A172 (cell line): ENCODE results near the gene DVL1. TPM values are rescaled to one million over a fixed set of nuclear protein-coding genes. Genes with fewer than 3 reads are reported as not detected.
A peak's percentile ranks its signal among the peaks of the same experiment; 100 is the strongest.

Experiments used
- DNase-seq: peaks from one replicate; pipeline ENCODE4 v3.0.0-alpha.2; 2015; ENCODE audit warnings: low spot score
- total RNA-seq: library from RNA; depleted of rRNA; stranded (reverse); fragments of >200 nt; shearing (Covaris generic); gene quantifications from 2 replicates; pipeline ENCODE4 v1.2.3, GENCODE V29; 2014

DVL1 gene
- total RNA-seq, 1 experiment from 2014 or later, result 58.2 TPM

- no peak for DNase-seq
Measured at GRCh38 chr1:1356796-1357401, 7.7 kb upstream of the DVL1 start.

GRCh38 chr1:1356166-1356795, 7.1 kb upstream of the DVL1 start:
- no peak for DNase-seq

- DNase-seq, result no peak
Measured at GRCh38 chr1:1355416-1355815, 6.2 kb upstream of the DVL1 start.

GRCh38 chr1:1354271-1355247, 5.3 kb upstream of the DVL1 start:
- DNase-seq, result no peak

- no peak for DNase-seq
Measured at GRCh38 chr1:1353389-1354151, 4.4 kb upstream of the DVL1 start.

GRCh38 chr1:1352786-1353388, 3.7 kb upstream of the DVL1 start:
- DNase-seq, result no peak

- DNase-seq, result no peak
Measured at GRCh38 chr1:1351511-1352427, 2.6 kb upstream of the DVL1 start.

GRCh38 chr1:1348420-1349255, 580 bp downstream of the DVL1 start:
- no peak for DNase-seq

GRCh38 chr1:1347663-1348419, 1.4 kb downstream of the DVL1 start:
- DNase-seq, result no peak

- no peak for DNase-seq
Measured at GRCh38 chr1:1347026-1347595, 2.1 kb downstream of the DVL1 start.

GRCh38 chr1:1346501-1346890, 2.7 kb downstream of the DVL1 start:
- DNase-seq, result no peak

- DNase-seq, result no peak
Measured at GRCh38 chr1:1345860-1346500, 3.2 kb downstream of the DVL1 start.

GRCh38 chr1:1345384-1345783, 3.8 kb downstream of the DVL1 start:
- no peak for DNase-seq

GRCh38 chr1:1344655-1345361, 4.4 kb downstream of the DVL1 start:
- peak; percentile 91 for DNase-seq

- DNase-seq, result no peak
Measured at GRCh38 chr1:1343811-1344421, 5.3 kb downstream of the DVL1 start.

- DNase-seq, result no peak
Measured at GRCh38 chr1:1342584-1343115, 6.6 kb downstream of the DVL1 start.
